Pancreas (tissue), 10 donors: ENCODE results near the gene CNOT2. TPM values are rescaled to one million over a fixed set of nuclear protein-coding genes. Genes with fewer than 3 reads are reported as not detected.

Source experiments
- ATAC-seq, 4 donors: fragments of 200-7000 bp; cut with Tn5 transposase; one replicate each; pipeline versions ENCODE4 v1.8.0 to v1.9.1; 2020; ENCODE audit warnings: mild to moderate bottlenecking in 4 of 4, moderate library complexity in 4 of 4
- DNase-seq, 6 donors: peaks; one replicate each; pipeline ENCODE4 v3.0.0-alpha.2; 2020
- FAIRE-seq: peaks from 2 replicates; lab custom pipeline; 2012; peaks lifted over from hg19 to GRCh38; lab: Jason Lieb, UNC
- H3K27ac ChIP-seq, 4 donors: fragments of 200-600 bp; sonication (generic); 1 replicate in 3 of 4; 2 replicates in 1 of 4; pipeline versions ENCODE4 v1.5.0 to v1.8.0; 2020
- H3K27me3 ChIP-seq, 4 donors: fragments of 200-600 bp; one replicate each; pipeline ENCODE4 v1.8.0; 2021
- H3K36me3 ChIP-seq, 3 donors: fragments of 200-600 bp; sonication (generic) in 1 of 3; one replicate each; pipeline versions ENCODE4 v1.5.0 to v1.8.0; 2020 to 2021
- H3K4me1 ChIP-seq, 3 donors: fragments of 200-600 bp; one replicate each; pipeline ENCODE4 v1.8.0; 2021
- H3K4me3 ChIP-seq, 4 donors: fragments of 200-600 bp; sonication (generic) in 2 of 4; one replicate each; pipeline versions ENCODE4 v1.5.0 to v1.8.0; 2020 to 2021
- H3K9me3 ChIP-seq, 4 donors: fragments of 200-600 bp; one replicate each; pipeline ENCODE4 v1.8.0; 2021
- whole genome bisulfite sequencing, 2 donors: extraction: QIAGEN DNeasy Blood & Tissue Kit; methylation state at CpG; one replicate each; pipeline ENCODE4 v1.1.7; 2013; 5-methylcytosine and 5-hydroxymethylcytosine counted together
- intact Hi-C, 3 donors: fragments of 100-400 bp; cut with DNase I; formaldehyde crosslinking; loops; one replicate each; pipeline versions ENCODE4 v1.11.1 to v1.14.2; 2022
- polyA plus RNA-seq, 2 donors: library from polyadenylated mRNA; stranded (reverse); fragments of 200-250 nt; gene quantifications; one replicate each; pipeline ENCODE4 v1.2.3, GENCODE V29; 2013
- total RNA-seq, 6 donors: library from RNA; stranded (reverse); fragmentation: NEBNext Ultra II Directional in 4 of 6; extraction: Animal tissue kit (Norgen Biotek cat#: 25700) in 4 of 6; gene quantifications; one replicate each; pipeline versions ENCODE4 v1.2.1 to v1.2.4, GENCODE V29; 2021 to 2023
- TF ChIP-seq, protein P1 (sequence below), 4 donors: fragments of 200-600 bp; sonication (generic) in 3 of 4; IDR thresholded peaks; one replicate each; pipeline versions ENCODE4 v1.5.0 to v1.8.0; 2021; ENCODE audit warnings: antibody characterized with exemption in 4 of 4
- donor health status: healthy with polysubstance abuse.
- donor health status: DM: no; HTN: no; CAD: no; lungs with moderate emphysema.
- donor health status: DM: no; HTN: no; CAD: no.
- donor health status: control.
- donor health status: control.
- donor health status: Bipolar disorder and iron deficiency.
- donor health status: DM: yes; HTN: yes; CAD: no.
- donor health status: DM: no; HTN: no; CAD: no.
- donor health status: DM: no; HTN: no; CAD: no.
- donor health status: DM: yes; HTN: yes; CAD: no.

CNOT2 gene
- total and polyA plus RNA-seq, 8 donors = 15.0 to 44.0 (median 25.2) TPM

DNA sequence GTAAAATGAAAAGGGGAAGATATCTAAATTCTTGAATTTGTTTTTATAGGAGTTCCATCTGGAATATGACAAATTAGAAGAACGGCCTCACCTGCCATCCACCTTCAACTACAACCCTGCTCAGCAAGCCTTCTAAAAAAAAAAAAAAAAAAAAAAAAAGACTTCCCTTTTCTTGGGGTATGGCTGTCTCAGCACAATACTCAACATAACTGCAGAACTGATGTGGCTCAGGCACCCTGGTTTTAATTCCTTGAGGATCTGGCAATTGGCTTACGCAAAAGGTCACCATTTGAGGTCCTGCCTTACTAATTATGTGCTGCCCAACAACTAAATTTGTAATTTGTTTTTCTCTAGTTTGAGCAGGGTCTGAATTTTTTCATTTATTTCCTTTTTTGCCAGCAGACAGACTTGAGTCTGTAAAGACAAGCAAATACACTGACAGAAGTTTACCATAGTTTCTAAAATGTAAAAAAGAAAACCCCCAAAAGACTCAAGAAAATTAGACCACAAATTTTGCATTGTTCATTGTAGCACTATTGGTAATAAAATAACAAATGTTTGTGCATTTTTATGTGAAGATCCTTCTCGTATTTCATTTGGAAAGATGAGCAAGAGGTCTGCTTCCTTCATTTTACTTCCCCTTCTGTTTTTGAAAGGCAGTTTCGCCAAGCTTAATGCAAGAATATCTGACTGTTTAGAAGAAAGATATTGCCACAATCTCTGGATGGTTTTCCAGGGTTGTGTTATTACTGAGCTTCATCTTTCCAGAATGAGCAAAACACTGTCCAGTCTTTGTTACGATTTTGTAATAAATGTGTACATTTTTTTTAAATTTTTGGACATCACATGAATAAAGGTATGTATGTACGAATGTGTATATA, 110.8 kb downstream of the CNOT2 start:
- intact Hi-C loops = no loop called here
- Histone ChIP-seq H3K27me3 (no peaks in the 10 kb centered on the region), H3K9me3 (no peaks in the 10 kb centered on the region), H3K36me3 (peaks cover 0 to 12% (median 0%) of the 10 kb centered on the region in 3 donors), H3K4me3 (no peak overlapping the region), H3K27ac (no peak overlapping the region), H3K4me1 (no peaks in the 10 kb centered on the region)
- FAIRE-seq (no peak), ATAC-seq (peak in 2 of 4 donors; percentile 34 to 51), DNase-seq (no peak)
- WGBS, 2 donors = 94 to 96% methylated on average over 6 of the region's 6 CpGs
- TF ChIP-seq, protein P1, sequence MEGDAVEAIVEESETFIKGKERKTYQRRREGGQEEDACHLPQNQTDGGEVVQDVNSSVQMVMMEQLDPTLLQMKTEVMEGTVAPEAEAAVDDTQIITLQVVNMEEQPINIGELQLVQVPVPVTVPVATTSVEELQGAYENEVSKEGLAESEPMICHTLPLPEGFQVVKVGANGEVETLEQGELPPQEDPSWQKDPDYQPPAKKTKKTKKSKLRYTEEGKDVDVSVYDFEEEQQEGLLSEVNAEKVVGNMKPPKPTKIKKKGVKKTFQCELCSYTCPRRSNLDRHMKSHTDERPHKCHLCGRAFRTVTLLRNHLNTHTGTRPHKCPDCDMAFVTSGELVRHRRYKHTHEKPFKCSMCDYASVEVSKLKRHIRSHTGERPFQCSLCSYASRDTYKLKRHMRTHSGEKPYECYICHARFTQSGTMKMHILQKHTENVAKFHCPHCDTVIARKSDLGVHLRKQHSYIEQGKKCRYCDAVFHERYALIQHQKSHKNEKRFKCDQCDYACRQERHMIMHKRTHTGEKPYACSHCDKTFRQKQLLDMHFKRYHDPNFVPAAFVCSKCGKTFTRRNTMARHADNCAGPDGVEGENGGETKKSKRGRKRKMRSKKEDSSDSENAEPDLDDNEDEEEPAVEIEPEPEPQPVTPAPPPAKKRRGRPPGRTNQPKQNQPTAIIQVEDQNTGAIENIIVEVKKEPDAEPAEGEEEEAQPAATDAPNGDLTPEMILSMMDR (IDR thresholded peaks at IDR 0.05) = no peak

DNA sequence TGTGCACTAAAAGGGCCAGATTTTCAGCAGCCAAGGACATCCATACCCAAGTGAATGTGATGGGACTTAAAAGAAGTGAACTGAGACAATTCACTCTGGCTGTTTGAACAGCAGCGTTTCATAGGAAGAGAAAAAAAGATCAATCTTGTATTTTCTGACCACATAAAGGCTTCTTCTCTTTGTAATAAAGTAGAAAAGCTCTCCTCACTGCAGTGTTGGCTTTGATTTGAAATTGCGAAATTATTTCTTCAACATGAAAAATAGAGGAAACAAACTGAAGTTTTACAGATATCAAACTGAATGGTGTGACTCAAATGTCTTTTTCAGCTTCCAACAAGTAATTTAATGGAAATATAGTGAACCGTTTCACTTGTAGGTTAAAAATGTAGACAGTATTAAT, 111.6 kb downstream of the CNOT2 start:
- no peak for DNase-seq
- 85 to 92% methylated on average over 3 of the region's 3 CpGs for WGBS, 2 donors
- ATAC-seq = no peak
- TF ChIP-seq, protein P1 (IDR thresholded peaks at IDR 0.05) = no peak
- H3K27ac ChIP-seq = no peak overlapping the region
- no peaks in the 10 kb centered on the region for H3K27me3 ChIP-seq
- H3K4me1 ChIP-seq = no peaks in the 10 kb centered on the region
- intact Hi-C loops = no loop called here
- FAIRE-seq = peak; percentile 26
- H3K9me3 ChIP-seq = no peaks in the 10 kb centered on the region
- no peak overlapping the region for H3K4me3 ChIP-seq
- peaks cover 0 to 12% (median 0%) of the 10 kb centered on the region in 3 donors for H3K36me3 ChIP-seq

DNA sequence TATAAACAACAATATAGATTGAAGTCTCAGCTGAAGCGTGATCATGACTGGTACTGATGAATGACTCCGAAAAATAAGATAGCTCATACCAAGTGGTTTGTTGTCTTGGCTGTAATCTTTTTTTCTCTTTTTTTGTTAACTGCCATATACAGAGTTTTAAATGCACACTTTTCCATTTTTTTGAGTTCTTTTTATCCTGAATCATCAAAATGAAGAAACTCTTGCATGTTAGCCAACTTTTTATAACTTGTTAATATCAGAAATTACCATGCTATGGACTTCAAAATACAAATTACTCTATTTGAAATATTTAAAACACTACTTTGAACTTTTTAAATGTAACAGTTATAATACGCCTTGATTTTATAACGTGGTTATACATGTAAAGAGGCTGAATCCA, 112.7 kb downstream of the CNOT2 start:
- intact Hi-C loops = no loop called here
- Histone ChIP-seq H3K4me3 (no peak overlapping the region), H3K27ac (no peak overlapping the region), H3K36me3 (peaks cover 0 to 12% (median 0%) of the 10 kb centered on the region in 3 donors), H3K4me1 (no peaks in the 10 kb centered on the region), H3K27me3 (peaks cover 0 to 3% (median 0%) of the 10 kb centered on the region in 4 donors), H3K9me3 (no peaks in the 10 kb centered on the region)
- DNase-seq (no peak), ATAC-seq (no peak), FAIRE-seq (no peak)
- 97 to 98% methylated on average over 4 of the region's 4 CpGs for WGBS, 2 donors
- TF ChIP-seq, protein P1 (IDR thresholded peaks at IDR 0.05) = no peak

DNA sequence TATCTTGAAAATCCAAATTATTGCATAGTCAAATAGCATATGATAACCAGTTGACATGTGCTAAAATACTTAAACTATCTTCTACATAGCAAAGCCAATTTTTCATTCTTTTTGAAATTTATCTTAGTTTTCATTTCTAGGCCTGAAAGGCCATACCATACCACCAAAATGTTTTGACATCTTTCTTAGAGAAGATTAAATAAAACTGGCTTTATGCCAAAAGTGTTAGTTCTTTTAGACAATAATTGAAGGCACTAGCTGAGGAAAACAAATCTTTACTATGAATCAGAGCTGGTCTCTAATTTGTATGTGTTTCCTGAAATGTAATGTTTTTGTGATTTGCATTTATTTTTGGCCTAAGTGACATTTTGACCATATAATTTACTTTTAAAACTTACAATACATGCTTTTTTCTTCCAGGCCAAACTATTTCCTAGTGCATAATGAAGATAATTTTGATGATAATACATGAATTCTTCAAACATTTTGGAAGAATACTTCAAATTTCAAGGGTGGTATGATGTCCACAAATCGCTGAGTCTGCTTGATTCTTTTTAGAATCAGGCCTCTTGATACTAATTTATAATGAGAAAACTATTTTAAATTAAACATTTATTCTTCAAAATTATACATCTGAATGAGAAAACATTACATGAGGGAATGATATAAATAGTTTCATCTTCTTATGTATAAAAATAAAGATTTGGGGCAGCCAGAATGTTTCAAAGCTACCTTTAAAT, 116.4 kb downstream of the CNOT2 start:
- WGBS, 2 donors = 97 to 98% methylated on average over 1 of the region's 1 CpG
- no peaks in the 10 kb centered on the region for H3K4me1 ChIP-seq
- H3K27ac ChIP-seq = no peak overlapping the region
- ATAC-seq = no peak
- TF ChIP-seq, protein P1 (IDR thresholded peaks at IDR 0.05) = no peak
- peaks cover 0 to 8% (median 0%) of the 10 kb centered on the region in 3 donors for H3K36me3 ChIP-seq
- no peak for FAIRE-seq
- no peaks in the 10 kb centered on the region for H3K9me3 ChIP-seq
- H3K27me3 ChIP-seq = peaks cover 0 to 39% (median 0%) of the 10 kb centered on the region in 4 donors
- intact Hi-C loops = no loop called here
- H3K4me3 ChIP-seq = no peak overlapping the region
- DNase-seq = no peak
